Osteocyte (in vitro differentiated cells): ENCODE data around the gene DDX18. TPM values are rescaled to one million over a fixed set of nuclear protein-coding genes. Genes with fewer than 3 reads are reported as not detected.

ENCODE experiments used
- DNase-seq: peaks from one replicate; pipeline ENCODE4 v3.0.0; 2021; ENCODE audit warnings: mixed read lengths; ENCODE audit not compliant: unreplicated experiment; ENCODE audit errors: extremely low spot score
- H3K27ac Mint-ChIP-seq: one replicate; pipeline ENCODE4 v1.8.0; 2021; ENCODE audit warnings: mild to moderate bottlenecking, mixed read lengths; ENCODE audit not compliant: unreplicated experiment
- H3K27me3 Mint-ChIP-seq: one replicate; pipeline ENCODE4 v1.8.0; 2021; ENCODE audit warnings: mixed read lengths; ENCODE audit not compliant: unreplicated experiment
- H3K36me3 Mint-ChIP-seq: one replicate; pipeline ENCODE4 v1.8.0; 2021; ENCODE audit warnings: mixed read lengths; ENCODE audit not compliant: unreplicated experiment
- H3K4me1 Mint-ChIP-seq: one replicate; pipeline ENCODE4 v1.8.0; 2021; ENCODE audit warnings: mixed read lengths; ENCODE audit not compliant: unreplicated experiment
- H3K4me3 Mint-ChIP-seq: one replicate; pipeline ENCODE4 v1.8.0; 2021; ENCODE audit warnings: mild to moderate bottlenecking, moderate library complexity, mixed read lengths; ENCODE audit not compliant: unreplicated experiment
- H3K9me3 Mint-ChIP-seq: one replicate; pipeline ENCODE4 v1.8.0; 2021; ENCODE audit warnings: mixed read lengths; ENCODE audit not compliant: unreplicated experiment
- total RNA-seq: library from RNA; stranded (reverse); gene quantifications from 2 replicates; pipeline ENCODE4 v1.2.1, GENCODE V29; 2021
- TF ChIP-seq, protein P1 (sequence below): fragments of 200-600 bp; sonication (generic); IDR thresholded peaks from 2 replicates; pipeline ENCODE4 v1.5.0; 2021; ENCODE audit warnings: antibody characterized with exemption, mild to moderate bottlenecking, moderate library complexity

Gene DDX18
- total RNA-seq, 1 donor from 2014 or later, result 49.4 TPM

DNA sequence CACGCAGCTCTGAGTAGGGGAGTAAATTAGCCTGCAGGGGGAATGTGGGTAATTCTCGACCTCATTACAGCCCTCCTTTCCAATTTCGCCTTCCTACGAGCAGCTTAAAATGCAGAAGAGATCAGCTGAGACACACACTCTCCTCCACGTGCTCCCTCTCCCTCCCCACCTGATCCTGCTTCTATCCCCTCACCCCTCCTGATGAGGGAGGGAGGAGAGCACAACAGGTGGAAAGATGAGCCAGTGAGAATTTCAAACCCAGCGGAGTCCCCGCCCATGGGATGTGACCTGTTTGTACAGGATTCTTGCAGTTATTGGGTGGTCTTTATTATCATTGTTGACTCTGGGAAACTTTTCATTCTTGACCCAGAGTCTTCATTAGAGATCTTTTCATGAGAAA lies 35.5 kb downstream of the DDX18 start:
- H3K4me1 Mint-ChIP-seq, result peaks cover 2% of the 10 kb centered on the region
- H3K27ac Mint-ChIP-seq, result no peak overlapping the region
- H3K9me3 Mint-ChIP-seq, result no peaks in the 10 kb centered on the region
- H3K27me3 Mint-ChIP-seq, result peaks cover 39% of the 10 kb centered on the region
- H3K36me3 Mint-ChIP-seq, result no peaks in the 10 kb centered on the region
- no peak overlapping the region for H3K4me3 Mint-ChIP-seq
- TF ChIP-seq, protein P1, sequence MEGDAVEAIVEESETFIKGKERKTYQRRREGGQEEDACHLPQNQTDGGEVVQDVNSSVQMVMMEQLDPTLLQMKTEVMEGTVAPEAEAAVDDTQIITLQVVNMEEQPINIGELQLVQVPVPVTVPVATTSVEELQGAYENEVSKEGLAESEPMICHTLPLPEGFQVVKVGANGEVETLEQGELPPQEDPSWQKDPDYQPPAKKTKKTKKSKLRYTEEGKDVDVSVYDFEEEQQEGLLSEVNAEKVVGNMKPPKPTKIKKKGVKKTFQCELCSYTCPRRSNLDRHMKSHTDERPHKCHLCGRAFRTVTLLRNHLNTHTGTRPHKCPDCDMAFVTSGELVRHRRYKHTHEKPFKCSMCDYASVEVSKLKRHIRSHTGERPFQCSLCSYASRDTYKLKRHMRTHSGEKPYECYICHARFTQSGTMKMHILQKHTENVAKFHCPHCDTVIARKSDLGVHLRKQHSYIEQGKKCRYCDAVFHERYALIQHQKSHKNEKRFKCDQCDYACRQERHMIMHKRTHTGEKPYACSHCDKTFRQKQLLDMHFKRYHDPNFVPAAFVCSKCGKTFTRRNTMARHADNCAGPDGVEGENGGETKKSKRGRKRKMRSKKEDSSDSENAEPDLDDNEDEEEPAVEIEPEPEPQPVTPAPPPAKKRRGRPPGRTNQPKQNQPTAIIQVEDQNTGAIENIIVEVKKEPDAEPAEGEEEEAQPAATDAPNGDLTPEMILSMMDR, result no peak
- no peak for DNase-seq

DNA sequence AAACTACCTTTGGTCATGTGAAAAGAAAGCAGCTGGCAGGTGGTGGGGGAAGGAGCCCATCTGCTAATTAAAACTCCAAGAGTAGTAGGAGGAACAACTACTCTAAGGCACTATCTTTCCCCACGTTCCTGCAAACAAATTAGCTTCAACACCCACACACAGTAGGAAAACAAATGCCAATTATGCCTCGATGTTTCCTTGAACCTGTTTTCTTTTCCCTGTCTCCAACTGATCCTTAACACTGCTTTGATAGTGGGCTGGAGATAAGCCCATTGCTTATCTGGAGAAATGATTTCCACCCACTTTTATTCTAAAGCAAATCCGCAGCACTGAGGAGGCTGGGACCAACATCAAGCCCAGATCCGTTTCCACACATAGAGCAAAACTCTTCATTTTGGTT lies 36.0 kb downstream of the DDX18 start:
- TF ChIP-seq, protein P1, result no peak
- Mint-ChIP-seq H3K4me3 (no peak overlapping the region), H3K36me3 (no peaks in the 10 kb centered on the region), H3K9me3 (no peaks in the 10 kb centered on the region), H3K4me1 (peaks cover 2% of the 10 kb centered on the region), H3K27ac (no peak overlapping the region), H3K27me3 (peaks cover 39% of the 10 kb centered on the region)
- no peak for DNase-seq

DNA sequence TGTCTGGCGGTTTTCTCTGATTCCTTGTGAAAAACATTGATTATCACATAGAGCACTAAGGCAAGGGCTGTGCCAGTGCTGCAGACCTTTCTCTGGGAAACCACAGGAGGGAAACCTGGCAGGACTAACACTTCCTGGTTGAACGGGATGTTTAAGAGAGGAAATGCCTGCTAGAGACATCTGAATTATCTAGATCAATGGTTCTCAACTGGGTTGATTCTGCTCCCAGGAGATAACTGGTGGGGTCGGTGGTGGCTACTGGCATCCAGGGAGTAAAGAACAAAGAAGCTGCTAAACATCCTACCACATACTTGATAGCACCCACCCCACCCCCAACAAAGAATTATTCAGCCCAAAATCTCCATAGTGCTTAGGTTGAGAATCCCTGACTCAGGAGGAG lies 37.5 kb downstream of the DDX18 start:
- Mint-ChIP-seq H3K9me3 (no peaks in the 10 kb centered on the region), H3K4me3 (no peak overlapping the region), H3K27me3 (peaks cover 36% of the 10 kb centered on the region), H3K4me1 (peaks cover 14% of the 10 kb centered on the region), H3K27ac (no peak overlapping the region), H3K36me3 (no peaks in the 10 kb centered on the region)
- no peak for DNase-seq
- TF ChIP-seq, protein P1, result no peak

DNA sequence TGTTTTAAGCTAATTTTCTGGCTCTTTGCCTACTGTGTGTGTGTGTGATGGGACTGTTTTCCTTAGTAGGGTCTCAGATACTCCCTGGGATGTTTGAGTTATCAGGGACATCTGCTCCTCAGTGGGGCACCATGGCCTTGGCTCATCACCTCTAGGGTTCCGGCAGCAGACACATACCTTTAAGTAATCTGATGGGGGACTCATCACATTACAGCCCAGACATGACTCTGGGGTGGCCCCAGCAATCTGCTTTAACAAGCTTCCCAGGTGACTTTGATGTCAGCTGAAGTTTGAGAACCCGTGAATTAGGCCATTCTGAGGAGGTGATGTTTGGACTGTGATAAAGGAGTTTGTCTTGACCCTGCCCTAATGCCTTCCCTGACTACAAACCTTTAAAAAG lies 38.8 kb downstream of the DDX18 start:
- Mint-ChIP-seq H3K27ac (no peak overlapping the region), H3K36me3 (no peaks in the 10 kb centered on the region), H3K27me3 (peaks cover 31% of the 10 kb centered on the region), H3K4me1 (peaks cover 14% of the 10 kb centered on the region), H3K4me3 (no peak overlapping the region), H3K9me3 (no peaks in the 10 kb centered on the region)
- no peak for DNase-seq
- TF ChIP-seq, protein P1, result no peak

DNA sequence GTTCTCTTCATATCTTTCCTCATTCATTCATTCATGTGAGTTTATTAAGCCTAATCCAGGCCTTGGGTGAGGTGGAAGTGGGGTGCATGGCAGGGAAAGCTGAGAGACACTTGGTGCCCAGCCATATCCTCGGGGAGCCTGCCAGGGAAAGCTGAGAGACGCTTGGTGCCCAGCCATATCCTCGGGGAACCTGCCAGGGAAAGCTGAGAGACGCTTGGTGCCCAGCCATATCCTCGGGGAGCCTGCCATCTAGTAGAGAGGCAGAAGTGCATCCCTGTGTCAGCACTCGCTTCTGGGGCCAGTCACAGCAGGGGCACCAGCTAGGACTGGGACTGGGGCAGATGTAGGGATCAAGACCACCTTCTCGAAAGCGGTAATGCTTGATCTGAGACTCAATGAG lies 39.4 kb downstream of the DDX18 start:
- no peak for DNase-seq
- Mint-ChIP-seq H3K36me3 (no peaks in the 10 kb centered on the region), H3K27ac (no peak overlapping the region), H3K4me3 (no peak overlapping the region), H3K9me3 (no peaks in the 10 kb centered on the region), H3K4me1 (peaks cover 14% of the 10 kb centered on the region), H3K27me3 (peaks cover 27% of the 10 kb centered on the region)
- TF ChIP-seq, protein P1, result no peak
